Gastroesophageal sphincter (tissue), 3 donors: ENCODE measurements around the gene DOCK2.

Source experiments
- POLR2A ChIP-seq, 2 donors: fragments of 450-650 bp; IDR thresholded peaks; one replicate each; pipeline ENCODE4 v1.6.1; 2017; ENCODE audit warnings: antibody characterized with exemption in 2 of 2, mild to moderate bottlenecking in 2 of 2, moderate library complexity in 1 of 2
- POLR2AphosphoS5 ChIP-seq: sonication (generic); formaldehyde crosslinking; IDR thresholded peaks from one replicate; pipeline ENCODE4 v1.6.1; 2017; ENCODE audit warnings: antibody characterized with exemption
- TF ChIP-seq, protein P1 (sequence below), 4 experiments: fragments of 200-600 bp in 2 of 4; fragments of 450-650 bp in 2 of 4; sonication (generic) in 1 of 4; IDR thresholded peaks; one replicate each; pipeline ENCODE4 v1.5.1; 2017 to 2019; ENCODE audit warnings: antibody characterized with exemption in 4 of 4, mild to moderate bottlenecking in 2 of 4, moderate library complexity in 2 of 4

DNA sequence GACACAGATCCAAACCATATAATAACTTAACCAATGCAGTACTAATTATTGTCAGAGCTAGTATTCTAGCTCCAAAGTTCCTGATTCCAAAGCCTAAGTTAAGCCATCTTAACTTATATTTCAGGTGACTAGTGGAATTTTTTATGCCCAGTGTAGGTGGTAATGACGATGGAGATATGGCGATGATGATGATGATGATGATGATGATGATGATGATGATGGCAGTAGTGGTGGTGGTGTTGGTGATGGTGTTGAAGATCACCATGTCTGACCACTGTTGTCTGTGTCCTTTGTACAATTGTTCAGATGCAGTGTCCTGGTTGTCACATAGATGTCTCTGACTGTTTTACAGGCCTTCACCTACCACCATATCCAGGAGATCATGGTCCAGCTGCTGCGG, 203.3 kb downstream of the DOCK2 start:
- TF ChIP-seq, protein P1, sequence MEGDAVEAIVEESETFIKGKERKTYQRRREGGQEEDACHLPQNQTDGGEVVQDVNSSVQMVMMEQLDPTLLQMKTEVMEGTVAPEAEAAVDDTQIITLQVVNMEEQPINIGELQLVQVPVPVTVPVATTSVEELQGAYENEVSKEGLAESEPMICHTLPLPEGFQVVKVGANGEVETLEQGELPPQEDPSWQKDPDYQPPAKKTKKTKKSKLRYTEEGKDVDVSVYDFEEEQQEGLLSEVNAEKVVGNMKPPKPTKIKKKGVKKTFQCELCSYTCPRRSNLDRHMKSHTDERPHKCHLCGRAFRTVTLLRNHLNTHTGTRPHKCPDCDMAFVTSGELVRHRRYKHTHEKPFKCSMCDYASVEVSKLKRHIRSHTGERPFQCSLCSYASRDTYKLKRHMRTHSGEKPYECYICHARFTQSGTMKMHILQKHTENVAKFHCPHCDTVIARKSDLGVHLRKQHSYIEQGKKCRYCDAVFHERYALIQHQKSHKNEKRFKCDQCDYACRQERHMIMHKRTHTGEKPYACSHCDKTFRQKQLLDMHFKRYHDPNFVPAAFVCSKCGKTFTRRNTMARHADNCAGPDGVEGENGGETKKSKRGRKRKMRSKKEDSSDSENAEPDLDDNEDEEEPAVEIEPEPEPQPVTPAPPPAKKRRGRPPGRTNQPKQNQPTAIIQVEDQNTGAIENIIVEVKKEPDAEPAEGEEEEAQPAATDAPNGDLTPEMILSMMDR (IDR thresholded peaks at IDR 0.05): no peak
- TF ChIP-seq POLR2A (IDR thresholded peaks at IDR 0.05) (no peak), POLR2AphosphoS5 (no peak)
